HUES48 (cell line): Measurements from ENCODE around the gene PATZ1.
"Not testable (repeated sequence)": the region's sequence is repeated elsewhere in the genome, so short reads cannot be mapped to it uniquely, and the experiment has no call there.

Source experiments
- H3K27ac ChIP-seq: one replicate; pipeline ENCODE4 v1.7.0; 2013; ENCODE audit warnings: low read depth, low read length, inconsistent platforms
- H3K27me3 ChIP-seq: 2 replicates; pipeline ENCODE4 v1.6.1; 2013; ENCODE audit warnings: mild to moderate bottlenecking, low read length; ENCODE audit not compliant: control insufficient read depth, insufficient read depth
- H3K36me3 ChIP-seq: 2 replicates; pipeline ENCODE4 v1.6.1; 2013; ENCODE audit warnings: low read length; ENCODE audit not compliant: control insufficient read depth, insufficient read depth
- H3K4me1 ChIP-seq: 2 replicates; pipeline ENCODE4 v1.6.1; 2013; ENCODE audit warnings: mild to moderate bottlenecking, low read length; ENCODE audit not compliant: control insufficient read depth, insufficient read depth
- H3K4me3 ChIP-seq: 2 replicates; pipeline ENCODE4 v1.5.1; 2013; ENCODE audit warnings: mild to moderate bottlenecking, low read depth, low read length
- H3K9ac ChIP-seq: 2 replicates; pipeline ENCODE4 v1.6.1; 2013; ENCODE audit warnings: mild to moderate bottlenecking, low read depth, low read length, moderate library complexity
- H3K9me3 ChIP-seq: 2 replicates; pipeline ENCODE4 v1.6.1; 2013; ENCODE audit warnings: low read length; ENCODE audit not compliant: control insufficient read depth, insufficient read depth

The PATZ1 gene

DNA sequence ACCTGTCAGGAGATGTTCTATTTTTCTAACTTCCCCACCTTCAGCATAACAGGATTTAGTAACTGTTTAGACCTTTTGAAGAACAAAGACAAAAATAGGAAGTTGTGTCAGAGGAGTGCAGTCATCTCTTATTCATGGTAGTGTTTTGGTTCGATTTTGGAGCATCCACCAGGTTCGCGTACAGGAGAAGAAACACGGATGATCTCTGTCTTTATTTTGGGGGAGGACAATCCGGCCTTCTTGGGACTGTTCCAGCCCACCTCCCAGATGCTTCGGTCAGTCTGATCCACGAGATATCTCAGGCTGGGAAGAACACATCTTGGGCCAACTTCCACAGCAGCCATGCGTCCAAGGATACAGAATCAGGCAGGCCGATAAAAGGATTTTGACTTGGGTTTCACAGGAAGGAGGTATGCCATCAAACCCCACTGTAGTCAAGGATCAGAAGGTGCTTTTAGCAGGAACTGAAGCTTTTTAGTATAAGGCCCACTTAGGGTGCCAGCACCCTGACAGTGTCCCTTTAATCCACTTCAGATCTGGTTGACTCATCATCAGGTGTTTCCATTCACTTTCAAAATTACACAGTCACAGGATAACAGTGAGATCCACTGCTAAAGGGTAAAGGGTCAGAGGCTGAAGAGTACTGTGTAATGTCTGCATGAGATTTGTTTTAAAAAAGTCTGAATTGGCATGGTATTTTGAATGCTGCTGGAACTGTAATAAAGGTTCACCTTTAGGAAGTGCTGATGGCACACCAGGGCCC lies 16.5 kb downstream of the PATZ1 start:
- no peak overlapping the region for H3K9ac ChIP-seq
- H3K4me1 ChIP-seq, result no peaks in the 10 kb centered on the region
- H3K27ac ChIP-seq, result no peak overlapping the region
- H3K27me3 ChIP-seq, result no peaks in the 10 kb centered on the region
- H3K36me3 ChIP-seq, result peaks cover 96% of the 10 kb centered on the region
- no peak overlapping the region for H3K4me3 ChIP-seq
- no peaks in the 10 kb centered on the region for H3K9me3 ChIP-seq

DNA sequence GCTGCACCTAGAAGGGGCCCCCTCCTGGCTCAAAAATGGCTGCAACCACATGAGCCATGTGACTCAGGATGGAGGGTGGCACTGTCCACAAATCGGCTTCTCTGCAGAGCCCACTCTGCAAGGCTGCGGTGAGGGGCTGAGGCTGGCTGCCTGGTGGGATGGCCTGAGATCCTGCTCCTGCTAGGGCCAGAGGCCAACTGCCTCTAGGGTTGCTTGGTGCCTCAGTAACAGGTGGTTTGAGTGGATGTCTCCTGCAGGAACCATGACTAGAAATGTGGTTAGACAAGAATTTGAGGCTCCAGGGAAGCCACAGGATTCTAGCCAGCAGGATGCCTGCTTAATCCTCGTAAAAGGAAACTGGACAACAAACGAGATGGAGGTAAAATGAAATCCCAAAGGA lies 17.1 kb downstream of the PATZ1 start:
- H3K27ac ChIP-seq, result peak overlapping the region; percentile 25
- no peaks in the 10 kb centered on the region for H3K9me3 ChIP-seq
- no peaks in the 10 kb centered on the region for H3K4me1 ChIP-seq
- no peaks in the 10 kb centered on the region for H3K27me3 ChIP-seq
- H3K36me3 ChIP-seq, result peaks cover 90% of the 10 kb centered on the region
- no peak overlapping the region for H3K9ac ChIP-seq
- H3K4me3 ChIP-seq, result no peak overlapping the region

DNA sequence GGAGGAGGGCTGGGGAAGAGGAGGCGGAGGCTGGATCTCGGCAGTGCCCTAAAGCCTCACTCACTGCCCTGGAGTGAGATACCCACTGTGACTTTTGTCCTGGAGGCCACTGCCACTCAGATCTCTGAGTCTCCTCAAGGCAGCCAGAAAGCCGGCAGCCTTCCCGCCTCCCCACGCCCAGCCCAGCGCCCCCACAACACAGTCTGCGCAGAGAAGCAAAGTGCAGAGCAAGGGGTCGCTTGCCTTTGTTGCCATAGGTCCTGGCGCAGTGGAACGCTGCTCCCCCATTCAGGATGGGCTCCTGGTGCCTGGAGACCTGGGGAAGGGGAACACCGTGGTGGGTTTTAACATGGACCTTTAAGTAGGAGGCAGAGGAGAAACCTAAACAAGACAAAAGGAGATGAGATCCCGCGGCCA lies 17.6 kb downstream of the PATZ1 start:
- Histone ChIP-seq H3K9ac (no peak overlapping the region), H3K4me3 (no peak overlapping the region), H3K4me1 (no peaks in the 10 kb centered on the region), H3K9me3 (no peaks in the 10 kb centered on the region), H3K36me3 (peaks cover 86% of the 10 kb centered on the region), H3K27ac (peak overlapping the region; percentile 25), H3K27me3 (no peaks in the 10 kb centered on the region)

DNA sequence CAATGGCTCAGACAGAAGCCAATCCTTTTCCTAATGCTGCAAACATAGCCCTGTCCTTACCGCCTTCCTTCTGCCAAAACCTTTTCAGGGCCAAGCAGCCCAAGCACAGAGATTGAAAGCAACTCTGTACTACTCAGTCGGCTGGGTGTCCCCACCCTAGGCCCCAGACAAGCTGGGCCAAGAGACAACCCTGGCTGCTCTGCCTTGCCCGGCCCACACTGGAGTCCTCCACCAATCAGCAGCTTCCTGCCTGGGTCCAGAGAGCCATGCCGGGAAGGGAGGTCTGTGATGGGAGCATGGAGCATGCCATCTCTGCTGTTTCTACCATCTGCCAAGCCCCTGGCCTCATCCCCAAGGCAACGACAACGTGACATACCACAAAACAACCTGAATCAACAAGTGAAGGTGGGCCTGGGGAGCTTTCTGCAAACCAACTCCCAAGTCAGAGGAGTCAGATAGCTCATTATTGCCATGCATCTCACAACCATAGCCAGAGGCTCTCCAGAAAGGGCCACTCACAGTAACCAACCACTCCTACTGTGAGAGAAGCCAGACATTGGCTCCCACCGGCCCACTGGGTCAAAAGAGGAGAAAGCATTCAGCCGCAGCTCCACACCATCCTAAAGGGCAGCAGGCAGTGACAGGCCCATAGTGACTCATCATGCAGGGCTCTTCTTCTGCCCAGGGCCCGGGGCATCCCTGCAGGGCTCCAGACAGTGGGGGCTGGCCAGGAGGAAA lies 18.2 kb downstream of the PATZ1 start:
- Histone ChIP-seq H3K36me3 (peaks cover 80% of the 10 kb centered on the region), H3K27me3 (no peaks in the 10 kb centered on the region)

DNA sequence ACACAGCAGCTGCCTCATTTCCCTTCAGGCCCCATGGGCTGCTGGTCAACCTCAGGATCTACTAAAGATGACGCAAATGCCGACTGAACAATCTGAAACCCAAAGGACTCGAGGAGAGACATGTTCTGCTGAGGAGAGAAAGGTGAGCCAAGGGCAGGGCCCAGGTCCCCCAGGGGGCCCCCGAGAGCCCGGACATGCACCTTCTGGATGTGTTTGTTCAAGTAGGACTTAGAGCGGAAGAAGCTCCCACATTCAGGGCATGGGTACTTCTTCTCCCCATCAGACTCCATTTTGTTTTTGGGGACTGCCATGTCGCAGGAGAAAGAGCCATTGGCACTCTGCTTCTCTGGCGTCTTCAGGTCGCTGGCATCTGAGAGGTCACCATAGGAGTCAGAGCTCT lies 19.3 kb downstream of the PATZ1 start:
- H3K4me1 ChIP-seq, result no peaks in the 10 kb centered on the region
- no peak overlapping the region for H3K9ac ChIP-seq
- H3K4me3 ChIP-seq, result no peak overlapping the region
- no peaks in the 10 kb centered on the region for H3K9me3 ChIP-seq
- no peaks in the 10 kb centered on the region for H3K27me3 ChIP-seq
- peaks cover 74% of the 10 kb centered on the region for H3K36me3 ChIP-seq
- no peak overlapping the region for H3K27ac ChIP-seq

More for the DNA sequence above, 18.2 kb downstream of the PATZ1 start:
- Histone ChIP-seq H3K9ac (no peak overlapping the region), H3K4me3 (no peak overlapping the region), H3K4me1 (no peaks in the 10 kb centered on the region), H3K9me3 (no peaks in the 10 kb centered on the region), H3K27ac (no peak overlapping the region)

DNA sequence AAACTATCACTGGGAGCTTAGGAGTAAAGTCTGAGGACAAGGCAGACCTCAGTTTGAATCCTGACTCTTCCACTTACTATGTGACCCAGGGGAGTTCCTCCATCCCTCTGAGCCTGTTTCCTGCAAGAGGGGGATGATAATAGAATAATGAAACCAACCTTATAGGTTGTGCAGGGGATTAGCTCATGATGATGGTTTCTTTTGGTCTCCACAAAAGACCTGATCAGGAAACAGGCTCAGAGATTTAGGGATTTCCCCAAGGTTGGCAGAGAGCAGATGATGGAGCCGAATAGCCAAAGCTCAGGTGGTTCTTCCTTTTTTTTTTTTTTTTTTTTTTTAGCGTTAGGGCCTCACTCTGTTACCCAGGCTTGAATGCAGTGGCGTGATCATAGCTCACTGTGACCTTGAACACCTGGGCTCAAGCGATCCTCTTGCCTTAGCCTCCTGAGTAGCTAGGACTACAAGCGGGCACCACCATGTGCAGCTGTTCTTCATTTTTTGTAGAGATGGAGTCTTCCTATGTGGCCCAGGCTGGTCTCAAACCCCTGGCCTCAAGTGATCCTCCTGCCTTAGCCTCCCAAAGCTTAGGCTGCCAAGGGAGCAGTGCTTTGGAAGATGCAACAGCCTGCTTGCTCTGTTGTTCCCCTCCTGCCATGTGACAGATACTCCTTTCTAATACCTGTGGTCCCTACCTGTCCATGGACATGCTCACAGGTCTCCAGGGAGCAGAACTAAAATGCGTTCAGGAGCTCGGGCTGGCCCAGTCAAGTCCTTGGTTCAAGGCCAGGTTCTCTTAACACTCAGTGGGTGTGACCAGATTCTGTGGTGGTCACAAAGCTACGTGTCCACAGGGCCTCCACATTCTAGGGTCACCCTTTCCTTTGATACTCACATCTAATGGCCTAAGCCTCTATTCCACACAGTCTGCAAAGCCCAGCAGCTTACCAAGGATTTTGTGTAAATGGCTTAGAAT lies 22.3 kb downstream of the PATZ1 start:
- H3K9me3 ChIP-seq, result no peaks in the 10 kb centered on the region
- no peaks in the 10 kb centered on the region for H3K27me3 ChIP-seq
- peaks cover 47% of the 10 kb centered on the region for H3K36me3 ChIP-seq
- H3K9ac ChIP-seq, result no peak overlapping the region
- no peaks in the 10 kb centered on the region for H3K4me1 ChIP-seq
- no peak overlapping the region for H3K27ac ChIP-seq
- H3K4me3 ChIP-seq, result no peak overlapping the region

DNA sequence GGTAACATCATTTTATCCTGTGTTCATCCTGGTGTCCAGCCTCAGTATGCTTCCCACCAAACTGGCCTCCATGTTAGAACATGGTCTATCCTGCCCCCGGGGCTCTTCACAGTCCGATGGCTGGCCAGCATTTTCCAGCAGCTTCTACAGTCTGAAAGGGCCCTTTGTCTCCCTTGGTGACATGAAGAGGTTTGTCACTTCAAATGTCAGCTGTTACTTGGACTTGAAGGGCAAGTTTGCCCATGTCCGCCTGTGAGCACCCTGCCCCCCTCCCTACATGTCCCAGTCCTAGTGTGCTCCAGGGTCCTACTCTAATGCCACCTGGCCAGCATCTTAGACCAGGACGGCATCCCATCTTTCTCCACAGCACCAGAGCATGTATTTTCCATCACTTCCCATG lies 24.7 kb downstream of the PATZ1 start:
- Histone ChIP-seq H3K4me3 (no peak overlapping the region), H3K27ac (no peak overlapping the region), H3K9ac (no peak overlapping the region), H3K36me3 (peaks cover 22% of the 10 kb centered on the region), H3K9me3 (no peaks in the 10 kb centered on the region; the same call in 1 of the 2 replicates), H3K27me3 (no peaks in the 10 kb centered on the region), H3K4me1 (no peaks in the 10 kb centered on the region)

DNA sequence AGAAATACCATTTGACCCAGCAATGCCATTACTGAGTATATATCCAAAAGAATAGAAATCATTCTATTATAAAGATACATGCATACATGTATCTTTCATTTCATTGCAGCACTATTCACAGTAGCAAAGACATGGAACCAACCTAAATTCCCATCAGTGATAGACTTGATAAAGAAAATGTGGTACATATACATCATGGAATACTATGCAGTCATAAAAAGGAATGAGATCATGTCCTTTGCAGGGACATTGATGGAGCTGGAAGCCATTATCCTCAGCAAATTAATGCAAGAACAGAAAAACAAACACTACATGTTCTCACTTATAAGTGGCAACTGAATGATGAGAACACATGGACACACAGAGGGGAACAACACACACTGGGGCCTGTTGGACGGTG lies 31.9 kb downstream of the PATZ1 start:
- not testable (repeated sequence) for H3K36me3 ChIP-seq, H3K4me1 ChIP-seq, H3K27me3 ChIP-seq, H3K4me3 ChIP-seq, H3K9me3 ChIP-seq, H3K27ac ChIP-seq, H3K9ac ChIP-seq

DNA sequence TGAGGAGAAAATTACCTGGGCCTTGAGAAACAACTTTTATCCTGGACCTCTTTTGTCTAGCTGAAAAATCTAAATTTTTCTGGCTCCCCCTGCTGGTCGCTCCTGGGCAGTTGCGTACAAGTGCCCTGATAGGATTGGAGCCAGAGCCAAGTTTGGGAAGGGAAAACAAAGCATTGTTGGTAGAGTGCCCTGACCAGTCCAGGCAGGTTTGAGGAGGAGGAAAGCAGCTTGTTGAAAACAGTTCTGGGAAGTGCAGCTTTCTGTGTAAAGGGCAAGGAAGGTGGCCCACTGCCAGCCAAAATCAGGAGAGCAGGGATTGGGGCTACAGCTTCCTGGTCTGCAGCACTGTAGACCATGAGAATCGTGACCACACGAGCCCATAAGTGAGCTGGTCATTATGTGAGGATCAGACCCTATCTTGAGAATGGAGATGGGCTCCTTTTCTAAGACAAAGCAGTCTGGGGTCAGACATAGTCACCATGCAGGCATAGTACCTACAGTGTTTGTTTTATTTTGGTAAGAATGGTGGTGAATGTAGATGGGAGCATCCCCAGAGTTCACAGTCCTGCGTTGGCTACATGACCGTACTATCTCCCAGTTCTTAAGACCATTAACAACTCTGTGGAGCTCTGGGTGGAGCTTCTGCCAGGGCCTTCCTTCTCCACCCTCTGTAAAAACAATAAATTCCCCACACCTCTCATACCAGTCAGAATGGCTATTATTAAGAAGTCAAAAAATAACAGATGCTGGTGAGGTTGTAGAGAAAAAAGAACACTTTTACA lies 32.6 kb downstream of the PATZ1 start:
- Histone ChIP-seq H3K36me3 (no peaks in the 10 kb centered on the region), H3K4me1 (peaks cover 4% of the 10 kb centered on the region; the same call in 1 of the 2 replicates), H3K9me3 (peaks cover 6% of the 10 kb centered on the region; the same call in 1 of the 2 replicates), H3K27ac (peak overlapping the region; percentile 3), H3K4me3 (no peak overlapping the region), H3K27me3 (no peaks in the 10 kb centered on the region), H3K9ac (0 out of 2 replicates have a peak overlapping the region, but pooled peaks have one; percentile 34)

DNA sequence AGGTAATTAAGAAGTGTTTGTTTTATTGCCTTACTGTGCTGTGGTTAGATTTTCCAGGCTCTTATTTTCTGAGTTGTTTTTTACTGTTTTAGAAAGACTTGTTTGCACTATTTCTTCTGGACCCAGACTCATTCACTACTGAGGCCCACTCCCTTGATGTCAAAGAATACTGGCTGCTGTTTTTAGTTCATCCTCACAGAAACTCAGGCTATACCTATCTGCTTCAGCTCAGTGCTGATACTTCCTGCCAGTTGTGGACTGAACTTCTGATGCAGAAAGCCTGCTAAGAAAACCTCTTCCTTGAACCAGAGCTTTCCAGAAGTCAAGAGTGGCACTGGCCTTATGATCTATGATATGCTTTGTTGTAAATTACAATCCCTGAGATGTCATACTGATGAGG lies 38.0 kb downstream of the PATZ1 start:
- no peaks in the 10 kb centered on the region for H3K9me3 ChIP-seq
- H3K36me3 ChIP-seq, result no peaks in the 10 kb centered on the region
- H3K9ac ChIP-seq, result no peak overlapping the region

More for the DNA sequence above, 38.0 kb downstream of the PATZ1 start:
- H3K27me3 ChIP-seq, result no peaks in the 10 kb centered on the region
- no peak overlapping the region for H3K4me3 ChIP-seq
- H3K4me1 ChIP-seq, result no peaks in the 10 kb centered on the region
- no peak overlapping the region for H3K27ac ChIP-seq
